Epithelial cell of alveolus of lung (primary cell): ENCODE measurements around the gene DSTYK. TPM values are rescaled to one million over a fixed set of nuclear protein-coding genes. Genes with fewer than 3 reads are reported as not detected.

Experiments
- total RNA-seq: library from RNA; depleted of rRNA; stranded (reverse); fragments of >200 nt; gene quantifications from 2 replicates; pipeline ENCODE4 v1.2.1, GENCODE V29; 2015

Gene DSTYK, protein sequence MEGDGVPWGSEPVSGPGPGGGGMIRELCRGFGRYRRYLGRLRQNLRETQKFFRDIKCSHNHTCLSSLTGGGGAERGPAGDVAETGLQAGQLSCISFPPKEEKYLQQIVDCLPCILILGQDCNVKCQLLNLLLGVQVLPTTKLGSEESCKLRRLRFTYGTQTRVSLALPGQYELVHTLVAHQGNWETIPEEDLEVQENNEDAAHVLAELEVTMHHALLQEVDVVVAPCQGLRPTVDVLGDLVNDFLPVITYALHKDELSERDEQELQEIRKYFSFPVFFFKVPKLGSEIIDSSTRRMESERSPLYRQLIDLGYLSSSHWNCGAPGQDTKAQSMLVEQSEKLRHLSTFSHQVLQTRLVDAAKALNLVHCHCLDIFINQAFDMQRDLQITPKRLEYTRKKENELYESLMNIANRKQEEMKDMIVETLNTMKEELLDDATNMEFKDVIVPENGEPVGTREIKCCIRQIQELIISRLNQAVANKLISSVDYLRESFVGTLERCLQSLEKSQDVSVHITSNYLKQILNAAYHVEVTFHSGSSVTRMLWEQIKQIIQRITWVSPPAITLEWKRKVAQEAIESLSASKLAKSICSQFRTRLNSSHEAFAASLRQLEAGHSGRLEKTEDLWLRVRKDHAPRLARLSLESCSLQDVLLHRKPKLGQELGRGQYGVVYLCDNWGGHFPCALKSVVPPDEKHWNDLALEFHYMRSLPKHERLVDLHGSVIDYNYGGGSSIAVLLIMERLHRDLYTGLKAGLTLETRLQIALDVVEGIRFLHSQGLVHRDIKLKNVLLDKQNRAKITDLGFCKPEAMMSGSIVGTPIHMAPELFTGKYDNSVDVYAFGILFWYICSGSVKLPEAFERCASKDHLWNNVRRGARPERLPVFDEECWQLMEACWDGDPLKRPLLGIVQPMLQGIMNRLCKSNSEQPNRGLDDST
- total RNA-seq: 7.4 and 14.4 TPM in 2 replicates

DNA sequence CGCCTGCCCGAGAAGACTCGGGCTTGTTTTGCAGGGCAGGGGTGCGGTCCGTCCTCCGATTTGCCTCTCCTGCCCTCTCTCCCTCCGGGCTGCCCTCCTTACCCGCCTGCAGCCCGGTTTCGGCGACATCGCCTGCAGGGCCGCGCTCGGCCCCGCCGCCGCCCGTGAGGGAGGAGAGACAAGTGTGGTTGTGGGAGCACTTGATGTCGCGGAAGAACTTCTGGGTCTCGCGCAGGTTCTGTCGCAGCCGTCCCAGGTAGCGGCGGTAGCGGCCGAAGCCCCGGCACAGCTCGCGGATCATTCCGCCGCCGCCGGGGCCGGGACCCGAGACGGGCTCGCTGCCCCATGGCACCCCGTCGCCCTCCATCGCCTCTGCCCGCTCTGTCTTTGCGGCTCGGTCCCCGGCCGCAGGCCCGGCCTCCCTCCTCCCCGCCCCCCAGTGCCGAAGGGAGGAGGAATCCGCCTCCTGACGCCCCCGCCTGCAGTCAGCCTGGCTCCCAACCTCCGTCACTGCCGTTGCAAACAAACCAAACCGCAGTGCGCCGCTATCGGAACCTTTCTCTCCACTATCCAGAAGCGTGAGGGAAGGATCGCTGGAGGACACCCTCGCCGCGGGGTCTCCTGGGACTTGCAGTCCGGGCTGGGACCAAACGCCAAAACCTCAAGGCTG is at the start of gene DSTYK:
Gene DSTYK, minus strand, starts transcription at position 534 of the 670 bp plus-strand sequence. Its CDS starts 167 bp downstream, at position 367.

DNA sequence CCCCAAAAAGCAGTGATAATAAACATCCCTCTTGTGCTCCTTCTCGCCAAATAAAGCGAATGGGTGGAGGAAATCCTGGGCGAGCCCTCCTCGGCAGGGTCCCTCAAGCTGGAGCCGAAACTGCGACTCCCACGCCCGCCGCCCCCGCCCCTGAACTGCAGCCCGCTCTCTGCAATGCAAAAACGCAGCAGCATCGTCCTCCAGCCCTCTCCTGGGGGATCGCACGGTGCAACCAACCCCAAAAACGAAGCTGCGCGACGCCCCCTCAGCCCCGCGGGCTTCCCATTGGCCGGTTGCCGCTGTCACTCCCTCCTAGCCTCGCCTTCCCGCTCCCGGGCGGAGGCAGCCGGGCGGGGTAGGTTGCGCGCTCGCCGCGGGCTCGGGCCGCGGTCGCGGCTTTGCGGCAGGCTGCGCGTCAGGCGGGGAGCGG is 16.1 kb upstream of the DSTYK start, which contains the start of gene TMCC2:
Gene TMCC2, plus strand, starts transcription at position 363 of the 430 bp plus-strand sequence. CDS start 619 bp downstream, outside the sequence.

DNA sequence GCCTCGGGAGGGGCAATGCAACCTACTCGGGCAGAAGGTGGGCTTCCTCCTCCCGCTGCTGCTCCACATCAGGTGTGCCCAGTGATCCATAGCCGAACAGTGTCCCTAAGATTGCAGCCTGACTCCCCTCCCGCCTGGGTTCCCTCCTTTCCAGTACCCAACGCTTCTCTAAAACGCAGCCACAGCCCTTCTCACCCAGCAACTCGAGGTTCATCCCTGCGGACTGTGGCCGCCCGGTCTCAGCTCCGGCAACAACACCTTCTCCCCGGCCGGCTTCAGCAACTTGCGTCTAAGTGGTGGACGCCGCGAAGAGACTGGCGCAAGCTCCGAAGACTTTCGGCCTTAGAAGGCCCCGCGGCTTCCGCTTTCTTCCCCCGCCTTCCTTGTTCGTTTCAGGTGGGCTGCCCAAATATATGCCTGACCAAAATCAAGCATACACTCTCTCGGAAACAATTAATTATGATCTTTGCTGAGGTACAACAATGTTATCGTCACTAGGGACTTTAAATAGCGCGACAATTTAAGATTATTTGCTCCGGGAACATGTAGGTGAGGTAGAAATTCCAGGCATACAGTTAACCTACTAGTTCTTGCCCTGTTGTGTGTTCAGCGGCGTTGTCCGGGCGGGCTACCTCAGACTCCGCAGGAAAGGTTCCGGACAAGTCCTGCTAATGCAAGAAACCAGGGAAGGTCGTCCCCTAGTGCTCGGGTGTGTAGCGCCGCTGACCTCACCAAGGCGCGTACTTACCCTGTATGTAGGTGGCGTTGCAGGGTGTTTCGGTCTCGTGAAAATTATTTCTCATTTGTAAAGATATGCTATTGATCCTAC is 89.6 kb downstream of the DSTYK start, which contains the start of gene RBBP5:
Gene RBBP5, minus strand, starts transcription at position 319 of the 829 bp plus-strand sequence. Its CDS starts 105 bp downstream, at position 214.

Other genes starting within 250 kb of the DSTYK start
- gene CNTN2, start 168.5 kb downstream of the DSTYK start, total RNA-seq: not detected in 2 replicates
- 1.3 and 3.6 TPM in 2 replicates for gene TMEM81, start 127.2 kb downstream of the DSTYK start, total RNA-seq
- gene RBBP5, start 89.7 kb downstream of the DSTYK start, total RNA-seq: 13.2 and 13.8 TPM in 2 replicates
- 3.0 and 3.6 TPM in 2 replicates for gene TMCC2, start 16.2 kb upstream of the DSTYK start, total RNA-seq
- gene NUAK2, start 110.0 kb upstream of the DSTYK start, total RNA-seq: 2.1 and 13.1 TPM in 2 replicates
- 0.08 and 1.2 TPM in 2 replicates for gene KLHDC8A, start 145.2 kb upstream of the DSTYK start, total RNA-seq
- not detected in 2 replicates for gene LEMD1, start 210.4 kb upstream of the DSTYK start, total RNA-seq
- gene BLACAT1, start 244.3 kb upstream of the DSTYK start, total RNA-seq: under 0.01 TPM in 1 of 2 replicates, not detected in the other